Kidney epithelial cell (primary cell): ENCODE results near the gene HERPUD1. TPM values are rescaled to one million over a fixed set of nuclear protein-coding genes. Genes with fewer than 3 reads are reported as not detected.

Source experiments
- DNase-seq: peaks from one replicate; pipeline ENCODE4 v3.0.0-alpha.2; 2010; ENCODE audit warnings: low read depth
- H3K27me3 ChIP-seq: 2 replicates; pipeline ENCODE4 v1.6.0; 2011; ENCODE audit warnings: low read length; ENCODE audit not compliant: control insufficient read depth, insufficient read depth
- H3K36me3 ChIP-seq: 2 replicates; pipeline ENCODE4 v1.5.1; 2011; ENCODE audit warnings: low read length; ENCODE audit not compliant: control insufficient read depth, insufficient read depth
- H3K4me3 ChIP-seq: 2 replicates; pipeline ENCODE4 v1.5.1; 2011; ENCODE audit warnings: low read depth, mild to moderate bottlenecking, control low read depth, low read length
- total RNA-seq: library from RNA; depleted of rRNA; stranded (reverse); fragments of >200 nt; gene quantifications from 2 replicates; pipeline ENCODE4 v1.2.3, GENCODE V29; 2015
- TF ChIP-seq, protein P1 (sequence below): IDR thresholded peaks from 2 replicates; pipeline ENCODE4 v1.5.1; 2011; ENCODE audit warnings: mild to moderate bottlenecking, moderate library complexity, low read length, control low read depth, inconsistent platforms; ENCODE audit not compliant: insufficient read depth, poor library complexity, severe bottlenecking

The HERPUD1 gene
- total RNA-seq, 1 donor from 2014 or later: 321 TPM

DNA sequence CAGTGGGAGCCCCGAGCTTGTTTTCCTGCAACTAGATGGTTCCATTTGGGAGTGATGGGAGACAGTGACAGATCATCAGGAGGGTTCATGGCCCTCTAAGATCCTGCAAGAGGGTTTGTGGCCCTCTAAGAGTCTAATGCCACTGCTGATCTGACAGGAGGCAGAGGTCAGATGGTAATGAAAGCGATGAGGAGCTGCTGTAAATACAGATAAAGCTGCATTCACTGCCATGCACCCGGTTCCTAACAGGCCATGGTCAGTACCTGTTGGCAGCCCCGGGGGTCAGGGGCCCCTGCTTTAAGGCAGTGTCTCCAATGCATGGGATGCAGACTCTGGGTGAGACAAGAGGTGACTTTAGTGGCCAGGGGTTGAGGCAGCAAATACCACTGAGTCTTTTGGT, 36.1 kb upstream of the HERPUD1 start:
- Histone ChIP-seq H3K4me3 (no peak overlapping the region), H3K36me3 (no peaks in the 10 kb centered on the region)
- TF ChIP-seq, protein P1, sequence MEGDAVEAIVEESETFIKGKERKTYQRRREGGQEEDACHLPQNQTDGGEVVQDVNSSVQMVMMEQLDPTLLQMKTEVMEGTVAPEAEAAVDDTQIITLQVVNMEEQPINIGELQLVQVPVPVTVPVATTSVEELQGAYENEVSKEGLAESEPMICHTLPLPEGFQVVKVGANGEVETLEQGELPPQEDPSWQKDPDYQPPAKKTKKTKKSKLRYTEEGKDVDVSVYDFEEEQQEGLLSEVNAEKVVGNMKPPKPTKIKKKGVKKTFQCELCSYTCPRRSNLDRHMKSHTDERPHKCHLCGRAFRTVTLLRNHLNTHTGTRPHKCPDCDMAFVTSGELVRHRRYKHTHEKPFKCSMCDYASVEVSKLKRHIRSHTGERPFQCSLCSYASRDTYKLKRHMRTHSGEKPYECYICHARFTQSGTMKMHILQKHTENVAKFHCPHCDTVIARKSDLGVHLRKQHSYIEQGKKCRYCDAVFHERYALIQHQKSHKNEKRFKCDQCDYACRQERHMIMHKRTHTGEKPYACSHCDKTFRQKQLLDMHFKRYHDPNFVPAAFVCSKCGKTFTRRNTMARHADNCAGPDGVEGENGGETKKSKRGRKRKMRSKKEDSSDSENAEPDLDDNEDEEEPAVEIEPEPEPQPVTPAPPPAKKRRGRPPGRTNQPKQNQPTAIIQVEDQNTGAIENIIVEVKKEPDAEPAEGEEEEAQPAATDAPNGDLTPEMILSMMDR: no peak

DNA sequence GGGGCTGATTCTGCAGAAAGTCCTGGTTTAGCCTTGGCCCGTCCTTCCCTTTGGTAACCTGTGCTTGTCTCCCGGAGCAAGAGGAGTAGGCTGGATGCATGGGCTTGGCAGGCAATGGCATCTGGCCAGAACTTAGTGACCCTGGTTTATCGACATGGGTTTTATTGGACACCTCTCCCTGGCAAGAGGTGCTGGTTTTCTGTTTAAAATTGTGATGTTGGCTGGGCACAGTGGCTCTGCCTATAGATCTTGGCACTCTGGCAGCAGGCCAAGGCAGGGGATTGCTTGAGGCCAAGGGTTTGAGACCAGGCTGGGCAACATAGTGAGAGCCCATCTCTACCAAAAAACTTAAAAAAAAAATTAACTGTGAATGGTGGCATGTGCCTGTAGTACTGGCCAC, 35.7 kb upstream of the HERPUD1 start:
- DNase-seq: no peak
- TF ChIP-seq, protein P1: no peak
- no peak overlapping the region for H3K4me3 ChIP-seq

More for the DNA sequence above, 36.1 kb upstream of the HERPUD1 start:
- no peak for DNase-seq
- H3K27me3 ChIP-seq: no peaks in the 10 kb centered on the region

DNA sequence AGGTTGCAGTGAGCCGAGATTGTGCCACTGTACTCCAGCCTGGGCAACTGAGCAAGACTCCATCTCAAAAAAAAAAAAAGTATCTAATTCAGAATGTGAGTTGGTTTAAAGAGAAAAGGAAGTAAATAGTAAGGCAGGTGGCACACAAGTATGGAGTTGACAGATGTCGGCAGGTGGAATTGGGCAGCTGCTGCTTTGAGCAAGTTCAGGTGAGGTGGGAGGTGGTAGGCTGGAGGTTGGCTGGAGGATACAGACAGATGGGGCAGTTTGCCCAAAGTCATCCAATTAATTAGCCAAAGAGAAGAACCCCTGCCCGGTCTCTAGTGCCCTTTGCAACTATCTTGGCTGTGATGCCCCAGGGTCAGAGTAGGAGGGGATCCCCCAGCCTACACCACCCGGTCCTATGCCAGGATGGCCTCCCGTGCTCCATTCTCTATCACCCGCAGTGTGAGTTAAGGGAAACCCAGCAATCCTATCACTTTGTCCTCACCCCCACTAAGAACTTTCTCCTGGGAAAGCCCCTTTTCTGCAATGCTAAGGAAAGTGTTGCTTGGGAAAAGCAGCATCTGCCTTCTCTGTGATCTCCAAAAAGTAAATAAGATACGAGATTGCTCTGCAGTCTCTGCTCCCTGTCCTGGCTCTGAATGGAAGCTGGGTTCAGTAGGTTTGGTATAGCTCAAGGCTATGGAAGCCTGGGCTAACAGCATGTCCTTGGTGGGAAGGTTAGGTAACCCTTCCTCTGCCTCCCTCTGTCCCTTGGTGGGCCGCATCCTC, 34.7 kb upstream of the HERPUD1 start:
- Histone ChIP-seq H3K27me3 (peaks cover under 1% of the 10 kb centered on the region), H3K4me3 (no peak overlapping the region), H3K36me3 (no peaks in the 10 kb centered on the region)
- TF ChIP-seq, protein P1: no peak
- no peak for DNase-seq

More for the DNA sequence above, 35.7 kb upstream of the HERPUD1 start:
- Histone ChIP-seq H3K27me3 (no peaks in the 10 kb centered on the region), H3K36me3 (no peaks in the 10 kb centered on the region)

DNA sequence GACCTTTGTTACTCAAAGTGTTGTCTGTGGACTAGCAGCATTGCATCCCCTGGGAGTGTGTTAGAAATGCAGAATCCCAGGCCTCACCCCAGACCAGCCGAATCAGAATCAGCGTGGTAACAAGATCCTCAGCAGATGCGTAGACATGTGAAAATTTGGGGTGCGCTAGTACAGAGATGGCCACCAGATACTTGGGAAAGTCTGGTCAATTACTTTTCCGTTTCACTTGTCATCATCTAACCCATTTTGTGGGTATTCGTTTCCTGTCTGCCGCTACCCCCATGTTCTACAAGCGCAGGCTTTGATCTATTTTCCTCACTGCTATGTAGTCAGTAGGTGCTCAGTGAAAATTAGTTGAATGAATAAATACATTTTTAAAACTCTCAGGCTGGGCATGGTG, 33.1 kb upstream of the HERPUD1 start:
- no peaks in the 10 kb centered on the region for H3K36me3 ChIP-seq
- DNase-seq: no peak
- no peak overlapping the region for H3K4me3 ChIP-seq
- TF ChIP-seq, protein P1: no peak
- H3K27me3 ChIP-seq: peaks cover 3% of the 10 kb centered on the region

DNA sequence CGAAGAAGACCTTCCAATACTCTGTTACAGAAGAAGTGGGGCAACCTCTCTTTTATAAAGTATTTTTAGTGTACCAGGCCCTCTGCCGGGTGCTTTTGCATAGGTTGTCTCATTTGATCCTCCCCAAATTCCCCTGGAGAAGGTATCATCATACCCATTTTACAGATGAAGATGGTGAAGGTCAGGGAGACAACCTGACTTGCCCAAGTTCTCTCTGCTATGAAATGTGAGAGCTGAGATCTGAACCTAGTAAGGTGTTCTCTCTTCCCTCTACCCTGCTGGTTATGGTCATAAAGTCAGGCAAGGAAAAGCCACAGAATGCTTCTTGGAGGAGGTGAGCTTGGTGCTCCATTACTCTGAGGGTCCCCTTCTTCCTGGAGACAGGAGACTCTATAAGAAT, 28.1 kb upstream of the HERPUD1 start:
- TF ChIP-seq, protein P1: no peak
- no peak for DNase-seq

DNA sequence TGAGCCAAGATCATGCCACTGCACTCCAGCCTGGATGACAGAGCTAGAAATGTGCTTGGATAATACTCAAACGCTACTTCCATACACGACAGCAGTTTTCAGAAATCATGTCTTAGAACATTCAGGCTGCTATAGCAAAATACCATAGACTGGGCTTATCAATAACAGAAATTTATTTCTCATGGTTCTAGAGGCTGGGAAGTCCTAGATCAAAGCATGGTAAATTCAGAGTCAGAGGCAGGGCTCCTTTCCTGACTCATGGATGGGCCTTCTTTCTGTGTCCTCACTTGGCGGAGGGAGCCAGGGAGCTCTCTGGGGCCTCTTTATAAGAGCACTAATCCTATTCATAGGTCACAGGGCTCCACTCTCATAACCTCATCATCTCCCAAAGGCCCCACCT, 24.5 kb upstream of the HERPUD1 start:
- Histone ChIP-seq H3K4me3 (no peak overlapping the region), H3K36me3 (no peaks in the 10 kb centered on the region), H3K27me3 (peaks cover under 1% of the 10 kb centered on the region)
- DNase-seq: no peak
- TF ChIP-seq, protein P1: no peak

More for the DNA sequence above, 28.1 kb upstream of the HERPUD1 start:
- Histone ChIP-seq H3K36me3 (no peaks in the 10 kb centered on the region), H3K4me3 (no peak overlapping the region), H3K27me3 (peaks cover 3% of the 10 kb centered on the region)
